Epidermal melanocyte (primary cell): ENCODE measurements around the gene SAMD7.

Experiments used
- DNase-seq: peaks from one replicate; pipeline ENCODE4 v3.0.0; 2011; ENCODE audit warnings: low spot score; ENCODE audit not compliant: insufficient read length

SAMD7 gene, protein sequence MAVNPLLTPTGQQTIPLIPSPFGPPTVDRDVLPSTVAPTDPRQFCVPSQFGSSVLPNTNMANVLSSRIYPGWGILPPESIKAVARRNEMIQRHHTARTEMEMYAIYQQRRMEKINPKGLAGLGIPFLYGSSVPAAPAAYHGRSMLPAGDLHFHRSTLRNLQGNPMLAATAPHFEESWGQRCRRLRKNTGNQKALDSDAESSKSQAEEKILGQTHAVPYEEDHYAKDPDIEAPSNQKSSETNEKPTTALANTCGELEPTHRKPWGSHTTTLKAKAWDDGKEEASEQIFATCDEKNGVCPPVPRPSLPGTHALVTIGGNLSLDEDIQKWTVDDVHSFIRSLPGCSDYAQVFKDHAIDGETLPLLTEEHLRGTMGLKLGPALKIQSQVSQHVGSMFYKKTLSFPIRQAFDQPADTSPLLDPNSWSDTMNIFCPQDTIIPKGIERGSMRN

DNA sequence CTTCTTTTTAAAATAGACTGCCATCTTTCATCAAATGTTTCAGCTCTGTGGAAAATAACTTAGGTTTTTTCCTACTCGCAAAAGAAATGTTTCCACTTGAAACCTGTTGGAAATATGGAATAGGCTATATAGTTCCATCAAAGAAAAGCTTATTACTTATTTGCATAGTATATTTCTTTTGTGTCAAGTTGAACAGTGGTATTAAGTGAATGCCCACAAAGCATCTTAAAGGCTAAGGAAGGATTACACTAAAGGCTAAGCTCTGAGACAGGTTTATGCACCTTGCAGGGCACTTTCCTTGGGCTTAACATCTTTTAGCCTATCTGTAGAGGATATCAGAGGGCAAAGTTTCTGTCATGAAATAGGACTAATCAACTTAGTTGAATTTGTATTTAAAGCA lies at the start of gene SAMD7:
Gene SAMD7, plus strand, starts transcription at position 301 of the 400 bp plus-strand sequence. CDS start 7,927 bp downstream, outside the sequence.
- no peak for DNase-seq

GRCh38 chr3:169861871-169862270 lies 49.5 kb upstream of the SAMD7 start:
- no peak for DNase-seq

GRCh38 chr3:169863458-169863899 lies 47.9 kb upstream of the SAMD7 start:
- DNase-seq, result no peak

GRCh38 chr3:169864270-169864669 lies 47.1 kb upstream of the SAMD7 start:
- DNase-seq, result no peak

DNA sequence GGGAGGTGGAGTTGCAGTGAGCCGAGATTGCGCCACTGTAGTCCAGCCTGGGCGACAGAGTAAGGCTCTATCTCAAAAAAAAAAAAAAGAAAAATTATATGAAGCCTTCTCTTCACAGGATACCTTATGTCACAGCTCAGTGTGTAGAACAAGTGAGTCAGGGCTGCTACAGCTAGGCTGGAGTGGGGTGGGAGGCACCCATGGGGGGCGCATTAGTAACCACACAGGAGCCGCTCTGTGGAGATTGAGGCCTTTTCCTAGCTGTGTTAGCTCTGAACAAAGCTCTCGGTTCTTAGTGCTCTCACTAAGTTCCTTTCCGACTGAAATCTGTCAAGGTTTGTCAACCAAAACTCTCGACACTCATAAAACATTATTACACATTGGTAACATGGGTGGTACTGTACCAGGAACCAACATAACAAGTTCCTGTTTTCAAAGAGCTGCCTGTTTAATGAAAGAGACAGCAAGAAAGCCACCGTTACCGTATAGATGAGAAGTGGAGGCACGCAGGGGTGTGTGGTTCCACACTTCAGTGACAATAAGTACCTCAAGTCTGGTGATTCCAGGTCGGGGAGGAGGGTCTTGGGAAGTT lies 46.1 kb upstream of the SAMD7 start:
- DNase-seq, result no peak

GRCh38 chr3:169867584-169868210 lies 43.7 kb upstream of the SAMD7 start:
- DNase-seq, result no peak

- DNase-seq, result no peak
Measured at GRCh38 chr3:169868369-169868768, 43.0 kb upstream of the SAMD7 start.

GRCh38 chr3:169869484-169870220 lies 41.7 kb upstream of the SAMD7 start, which contains the start of gene LRRC31:
LRRC31 (minus strand) TSS chr3:169869935; CDS start chr3:169869807, 128 bp downstream.
- no peak for DNase-seq

DNA sequence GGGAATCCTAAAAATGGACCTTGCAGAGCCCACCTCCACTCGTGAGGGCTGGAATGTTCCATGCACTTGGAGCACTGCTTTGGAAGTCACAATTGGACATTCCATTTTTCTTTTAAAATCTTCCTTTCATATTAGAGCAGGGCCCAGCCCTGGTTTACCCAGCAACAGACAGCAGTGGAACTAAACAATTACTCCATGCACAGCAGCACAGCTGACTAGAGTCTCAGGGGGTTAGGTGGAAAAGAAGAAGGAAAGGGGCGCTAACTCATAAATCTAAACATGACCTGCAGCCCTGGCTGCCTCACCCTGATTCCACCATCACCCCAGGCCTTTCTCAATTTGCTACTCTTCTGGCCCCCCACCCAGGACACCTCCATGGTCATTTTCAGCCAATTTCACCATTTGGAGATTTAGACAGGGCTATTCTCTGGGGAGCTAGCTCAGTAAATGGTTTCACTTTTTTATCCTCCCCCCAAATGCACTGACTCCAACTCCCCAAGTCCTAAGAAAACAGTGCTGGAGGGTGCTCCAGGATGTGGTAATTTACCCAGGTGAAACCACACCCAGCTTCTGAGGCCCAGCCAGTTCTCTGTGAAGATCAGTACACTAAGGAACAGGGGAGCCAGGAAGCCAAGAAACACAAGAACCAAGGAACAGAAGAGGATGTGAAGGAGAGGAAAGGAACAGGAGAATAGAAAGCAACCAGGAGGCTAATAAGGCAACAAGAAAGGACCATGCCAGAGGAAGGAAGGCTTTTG lies 40.1 kb upstream of the SAMD7 start:
- DNase-seq, result no peak

DNA sequence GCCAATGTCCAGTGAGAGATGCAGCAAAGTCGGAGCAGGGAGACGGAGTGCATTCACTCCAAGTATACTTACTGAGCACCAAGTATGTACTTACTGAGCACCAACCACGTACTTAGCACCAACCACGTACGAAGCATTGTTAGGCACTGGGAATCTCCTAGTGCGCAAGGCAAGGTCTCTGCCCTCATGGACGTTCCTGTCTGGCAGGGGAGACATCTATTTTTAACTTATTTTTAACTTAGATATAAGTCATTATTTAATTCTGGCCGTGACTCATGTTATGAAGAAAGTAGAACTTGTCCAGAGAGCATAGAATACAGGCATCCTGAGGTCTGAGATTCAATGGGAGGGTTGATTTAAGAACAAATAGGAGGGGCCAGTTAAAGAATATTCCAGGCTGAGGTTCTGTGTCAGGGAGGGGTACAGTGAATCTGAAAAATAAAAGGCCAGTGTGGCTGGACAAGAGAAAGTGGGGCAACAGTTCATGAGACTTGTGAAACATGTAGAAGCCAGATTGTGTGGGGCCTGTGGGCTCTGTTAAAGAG lies 32.3 kb upstream of the SAMD7 start:
- no peak for DNase-seq

DNA sequence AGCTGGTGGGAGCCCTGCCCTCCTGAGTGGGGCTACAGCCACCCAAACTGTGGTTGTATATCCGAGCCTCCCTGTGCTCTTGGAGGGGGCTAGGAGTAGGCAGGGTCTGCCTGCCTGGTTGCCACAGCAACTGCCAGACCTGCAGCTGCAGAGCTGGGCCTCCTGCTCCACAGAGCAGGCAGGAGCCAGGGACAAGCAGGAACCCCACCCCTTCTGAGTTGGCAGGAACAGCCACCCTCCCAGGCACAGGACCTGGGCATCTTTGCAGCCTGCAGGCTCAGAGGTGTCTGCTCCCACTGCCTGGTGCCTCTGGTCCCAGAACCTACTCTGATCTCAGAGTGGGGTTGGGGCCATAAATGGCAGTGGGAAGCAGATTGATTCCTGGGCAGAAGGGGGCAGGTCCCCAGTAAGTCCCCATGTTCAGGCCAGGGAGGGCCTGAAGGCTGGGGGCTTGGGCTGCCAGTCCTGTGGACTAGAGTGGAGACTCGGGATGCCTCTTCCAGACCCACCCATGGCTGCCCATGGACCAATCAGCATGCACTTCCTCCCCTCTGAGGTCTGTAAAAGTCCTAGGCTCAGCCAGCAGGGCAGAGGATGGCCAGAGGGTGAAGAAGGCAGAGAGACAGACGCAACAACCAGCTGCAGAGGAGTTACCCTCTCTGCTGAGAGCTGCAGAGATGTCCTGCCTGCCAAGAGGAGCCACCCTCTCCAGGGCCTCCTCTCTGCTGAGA lies 31.4 kb upstream of the SAMD7 start:
- no peak for DNase-seq

DNA sequence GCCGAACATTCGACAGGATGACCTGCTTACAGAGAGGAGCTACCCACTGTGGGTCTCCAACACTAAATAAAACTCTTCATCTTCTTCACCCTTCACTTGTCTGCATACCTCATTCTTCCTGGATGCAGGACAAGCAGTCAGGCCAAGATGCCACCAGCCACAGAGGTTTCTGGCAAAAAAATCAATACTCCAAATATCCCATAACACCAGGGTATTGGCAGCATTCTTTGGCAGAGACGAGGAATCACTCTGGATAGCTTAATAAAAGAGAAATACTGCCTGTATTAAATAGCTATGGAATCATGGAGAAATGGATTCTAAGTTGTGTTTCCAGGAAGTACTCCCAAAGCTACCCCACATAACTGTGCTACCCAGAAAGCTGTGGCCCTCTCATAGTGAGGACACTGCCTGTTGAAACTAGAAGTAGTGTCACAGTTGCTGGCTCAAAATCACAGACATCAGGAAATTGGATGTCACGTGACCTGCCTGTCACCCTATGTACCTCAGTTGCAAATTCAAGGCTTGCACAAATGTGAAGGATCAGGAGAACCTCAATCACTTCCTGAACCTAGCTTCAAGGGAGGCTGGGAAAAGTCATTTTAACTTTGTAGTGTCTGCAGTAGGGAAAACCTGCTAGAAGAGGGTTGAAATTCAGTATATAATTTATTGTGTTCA lies 30.7 kb upstream of the SAMD7 start:
- no peak for DNase-seq

- DNase-seq, result peak; percentile 45
Measured at GRCh38 chr3:169886671-169887070, 24.7 kb upstream of the SAMD7 start.

DNA sequence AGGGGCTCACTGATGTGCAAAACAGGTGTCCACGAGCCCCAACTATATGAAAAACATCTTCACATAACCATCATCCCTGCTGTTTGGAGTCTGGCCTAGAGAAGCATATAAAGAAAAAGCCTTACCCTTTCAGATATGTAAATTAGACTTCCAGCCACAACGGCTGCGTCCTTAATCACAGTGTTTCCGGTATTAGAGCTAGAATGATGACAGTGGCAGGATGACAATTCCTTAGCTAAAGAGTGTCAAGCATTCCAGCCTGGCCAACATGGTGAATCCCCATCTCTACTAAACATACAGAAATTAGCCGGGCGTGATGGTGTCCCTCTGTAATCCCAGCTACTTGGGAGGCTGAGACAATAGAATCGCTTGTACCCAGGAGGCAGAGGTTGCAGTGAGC lies 19.5 kb upstream of the SAMD7 start:
- DNase-seq, result no peak

DNA sequence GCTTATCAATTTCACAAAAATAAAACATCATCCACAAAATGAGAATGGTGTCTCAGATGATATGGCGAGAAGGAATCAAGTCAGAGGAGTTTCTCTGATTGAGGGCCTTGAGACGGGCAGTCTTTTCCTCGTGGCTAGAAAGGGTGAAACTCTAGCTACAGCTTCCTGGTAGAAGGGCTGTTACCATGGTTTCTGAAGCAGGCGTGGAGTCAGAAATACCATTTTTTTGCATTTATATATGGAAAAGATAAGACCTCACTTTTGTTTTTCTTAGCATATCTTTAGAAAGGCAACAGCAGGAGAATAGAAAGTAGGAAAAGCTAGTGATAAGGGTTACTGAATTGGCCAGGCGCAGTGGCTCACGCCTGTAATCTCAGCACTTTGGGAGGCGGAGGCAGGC lies 17.3 kb upstream of the SAMD7 start:
- no peak for DNase-seq

- DNase-seq, result no peak
Measured at GRCh38 chr3:169895072-169895471, 16.3 kb upstream of the SAMD7 start.

- no peak for DNase-seq
Measured at GRCh38 chr3:169897284-169897683, 14.1 kb upstream of the SAMD7 start.

GRCh38 chr3:169901453-169901852 lies 9.9 kb upstream of the SAMD7 start:
- no peak for DNase-seq

GRCh38 chr3:169905404-169905803 lies 6.0 kb upstream of the SAMD7 start:
- DNase-seq, result no peak
